GM12873 (cell line): ENCODE data around the gene RAD9A.

ENCODE experiments used
- TF ChIP-seq, protein P1 (sequence below): IDR thresholded peaks from 2 replicates; pipeline ENCODE4 v1.5.1; 2012; ENCODE audit warnings: low read depth, mild to moderate bottlenecking, moderate library complexity, low read length, control low read depth; ENCODE audit not compliant: insufficient read depth; ENCODE audit errors: missing control alignments

RAD9A gene

DNA sequence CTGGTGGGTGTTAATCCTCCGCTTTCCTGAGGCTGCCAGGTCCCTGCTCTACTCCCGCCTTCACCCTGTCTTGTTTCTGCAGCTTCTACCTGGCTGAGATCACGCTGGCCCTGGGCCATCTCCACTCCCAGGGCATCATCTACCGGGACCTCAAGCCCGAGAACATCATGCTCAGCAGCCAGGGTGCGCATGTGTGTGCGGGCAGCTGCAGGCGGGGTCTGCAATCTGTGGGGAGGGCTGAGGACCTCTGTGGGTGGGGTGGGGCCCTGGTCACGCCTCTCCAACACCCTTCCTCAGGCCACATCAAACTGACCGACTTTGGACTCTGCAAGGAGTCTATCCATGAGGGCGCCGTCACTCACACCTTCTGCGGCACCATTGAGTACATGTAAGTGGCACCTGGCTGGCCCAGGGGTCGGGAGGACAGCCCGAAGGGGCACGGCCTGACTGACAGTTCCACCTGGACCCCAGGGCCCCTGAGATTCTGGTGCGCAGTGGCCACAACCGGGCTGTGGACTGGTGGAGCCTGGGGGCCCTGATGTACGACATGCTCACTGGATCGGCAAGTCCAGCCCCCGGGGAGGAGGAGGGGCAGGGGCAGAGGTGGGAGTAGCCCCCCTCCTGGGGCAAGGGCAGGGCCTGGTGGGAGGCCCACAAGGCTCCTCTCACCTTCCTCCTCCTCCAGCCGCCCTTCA, 41.0 kb downstream of the RAD9A start:
- TF ChIP-seq, protein P1, sequence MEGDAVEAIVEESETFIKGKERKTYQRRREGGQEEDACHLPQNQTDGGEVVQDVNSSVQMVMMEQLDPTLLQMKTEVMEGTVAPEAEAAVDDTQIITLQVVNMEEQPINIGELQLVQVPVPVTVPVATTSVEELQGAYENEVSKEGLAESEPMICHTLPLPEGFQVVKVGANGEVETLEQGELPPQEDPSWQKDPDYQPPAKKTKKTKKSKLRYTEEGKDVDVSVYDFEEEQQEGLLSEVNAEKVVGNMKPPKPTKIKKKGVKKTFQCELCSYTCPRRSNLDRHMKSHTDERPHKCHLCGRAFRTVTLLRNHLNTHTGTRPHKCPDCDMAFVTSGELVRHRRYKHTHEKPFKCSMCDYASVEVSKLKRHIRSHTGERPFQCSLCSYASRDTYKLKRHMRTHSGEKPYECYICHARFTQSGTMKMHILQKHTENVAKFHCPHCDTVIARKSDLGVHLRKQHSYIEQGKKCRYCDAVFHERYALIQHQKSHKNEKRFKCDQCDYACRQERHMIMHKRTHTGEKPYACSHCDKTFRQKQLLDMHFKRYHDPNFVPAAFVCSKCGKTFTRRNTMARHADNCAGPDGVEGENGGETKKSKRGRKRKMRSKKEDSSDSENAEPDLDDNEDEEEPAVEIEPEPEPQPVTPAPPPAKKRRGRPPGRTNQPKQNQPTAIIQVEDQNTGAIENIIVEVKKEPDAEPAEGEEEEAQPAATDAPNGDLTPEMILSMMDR, result no peak

GRCh38 chr11:67433536-67434394, 42.0 kb downstream of the RAD9A start:
- TF ChIP-seq, protein P1, result no peak

DNA sequence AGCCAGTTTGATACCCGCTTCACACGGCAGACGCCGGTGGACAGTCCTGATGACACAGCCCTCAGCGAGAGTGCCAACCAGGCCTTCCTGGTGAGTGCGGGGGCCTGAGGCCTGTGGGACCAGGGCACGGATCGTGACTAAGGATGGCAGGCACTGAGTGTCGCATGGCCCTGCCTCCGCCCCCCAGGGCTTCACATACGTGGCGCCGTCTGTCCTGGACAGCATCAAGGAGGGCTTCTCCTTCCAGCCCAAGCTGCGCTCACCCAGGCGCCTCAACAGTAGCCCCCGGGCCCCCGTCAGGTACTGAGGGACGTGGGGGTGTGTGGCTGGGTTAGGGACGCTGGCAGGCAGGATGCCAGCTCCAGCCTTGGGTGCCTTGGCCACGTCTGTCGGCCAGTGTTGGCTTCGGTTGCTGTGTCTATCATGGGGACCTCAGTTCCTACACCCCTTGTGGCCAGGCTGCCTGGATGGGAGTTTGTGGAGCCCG, 42.7 kb downstream of the RAD9A start:
- TF ChIP-seq, protein P1, result no peak

DNA sequence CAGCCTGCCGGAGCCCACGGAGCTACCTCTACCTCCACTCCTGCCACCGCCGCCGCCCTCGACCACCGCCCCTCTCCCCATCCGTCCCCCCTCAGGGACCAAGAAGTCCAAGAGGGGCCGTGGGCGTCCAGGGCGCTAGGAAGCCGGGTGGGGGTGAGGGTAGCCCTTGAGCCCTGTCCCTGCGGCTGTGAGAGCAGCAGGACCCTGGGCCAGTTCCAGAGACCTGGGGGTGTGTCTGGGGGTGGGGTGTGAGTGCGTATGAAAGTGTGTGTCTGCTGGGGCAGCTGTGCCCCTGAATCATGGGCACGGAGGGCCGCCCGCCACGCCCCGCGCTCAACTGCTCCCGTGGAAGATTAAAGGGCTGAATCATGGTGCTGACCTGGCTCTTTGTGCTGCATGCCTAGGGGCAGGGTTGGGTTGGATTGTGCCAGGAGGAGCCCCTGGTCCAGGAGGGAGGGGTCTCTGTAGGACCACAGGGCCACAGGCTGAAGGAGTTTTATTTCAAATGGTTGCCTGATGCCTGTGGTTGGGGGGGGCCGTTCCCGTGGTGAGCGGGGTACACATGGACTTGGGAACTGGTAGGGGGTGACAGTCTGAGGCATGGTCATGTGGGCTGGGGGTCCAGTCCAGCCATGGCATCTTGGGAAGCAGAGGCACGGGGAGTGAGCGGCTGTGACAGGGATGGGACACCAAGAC, 43.4 kb downstream of the RAD9A start:
- TF ChIP-seq, protein P1, result no peak

GRCh38 chr11:67435727-67436458, 44.1 kb downstream of the RAD9A start:
- TF ChIP-seq, protein P1, result no peak

DNA sequence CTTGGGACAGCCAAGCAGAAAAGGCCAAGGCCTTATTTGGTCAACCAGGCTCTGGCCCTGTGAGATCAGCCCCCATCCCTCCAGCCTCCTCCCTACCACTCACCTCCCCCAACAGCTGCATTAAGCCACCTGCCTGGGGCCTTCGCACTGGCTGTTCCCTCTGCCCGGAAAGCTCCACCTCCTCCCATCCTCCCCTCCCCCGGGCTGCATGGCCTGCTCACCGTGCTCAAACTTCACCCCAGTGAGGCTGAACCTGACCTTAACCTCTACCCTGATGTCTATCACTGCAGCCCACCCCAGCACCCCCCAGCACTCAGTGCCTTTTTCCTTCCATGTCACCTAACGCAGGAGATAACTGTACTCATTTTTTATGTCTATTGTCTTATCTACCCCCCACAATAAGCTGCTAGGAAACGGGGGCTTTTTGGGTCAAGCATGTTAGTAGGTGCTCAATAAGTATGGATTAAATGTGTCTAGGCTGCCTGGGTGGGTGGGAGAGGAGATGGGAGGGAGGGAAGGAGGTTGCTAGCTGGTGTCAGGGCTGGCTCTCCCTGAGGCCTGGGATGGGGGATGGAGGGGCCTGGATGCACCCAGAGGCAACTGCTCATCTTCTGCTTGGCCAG, 44.8 kb downstream of the RAD9A start:
- TF ChIP-seq, protein P1, result no peak
